GM06990 (cell line): Measurements from ENCODE around the gene PEX14.

Experiments used
- DNase-seq: peaks from one replicate; pipeline ENCODE4 v3.0.0-alpha.2; 2011; ENCODE audit not compliant: insufficient read length; ENCODE audit errors: extremely low read depth
- H3K27me3 ChIP-seq: replicated peaks from 2 replicates; pipeline ENCODE4 v1.6.0; 2011; ENCODE audit warnings: low read length; ENCODE audit not compliant: control insufficient read depth, insufficient read depth
- H3K36me3 ChIP-seq: 2 replicates; pipeline ENCODE4 v1.5.1; 2011; ENCODE audit warnings: low read length; ENCODE audit not compliant: control insufficient read depth, insufficient read depth
- H3K4me3 ChIP-seq: replicated peaks from 2 replicates; pipeline ENCODE4 v1.5.1; 2011; ENCODE audit warnings: low read depth, mild to moderate bottlenecking, control low read depth, low read length
- CTCF ChIP-seq: IDR thresholded peaks from 2 replicates; pipeline ENCODE4 v1.5.1; 2011; ENCODE audit warnings: low read length, control low read depth, mild to moderate bottlenecking, inconsistent platforms; ENCODE audit not compliant: insufficient read depth, poor library complexity, severe bottlenecking

Gene PEX14

GRCh38 chr1:10639011-10639774, 164.4 kb downstream of the PEX14 start:
- DNase-seq, result no peak
- no peak for TF ChIP-seq CTCF
- Histone ChIP-seq H3K27me3 (no peaks in the 10 kb centered on the region), H3K4me3 (no peak overlapping the region), H3K36me3 (peaks cover 2% of the 10 kb centered on the region)

- DNase-seq, result no peak
- H3K36me3 ChIP-seq, result peaks cover 2% of the 10 kb centered on the region
- no peaks in the 10 kb centered on the region for H3K27me3 ChIP-seq
- H3K4me3 ChIP-seq, result no peak overlapping the region
- no peak for TF ChIP-seq CTCF
Measured at GRCh38 chr1:10639775-10640578, 165.2 kb downstream of the PEX14 start.

GRCh38 chr1:10640843-10641553, 166.2 kb downstream of the PEX14 start:
- DNase-seq, result no peak
- no peak for TF ChIP-seq CTCF
- Histone ChIP-seq H3K27me3 (no peaks in the 10 kb centered on the region), H3K4me3 (no peak overlapping the region), H3K36me3 (peaks cover 2% of the 10 kb centered on the region)

GRCh38 chr1:10641976-10642375, 167.2 kb downstream of the PEX14 start:
- Histone ChIP-seq H3K27me3 (no peaks in the 10 kb centered on the region), H3K4me3 (no peak overlapping the region), H3K36me3 (peaks cover 2% of the 10 kb centered on the region)
- no peak for DNase-seq
- TF ChIP-seq CTCF, result no peak

GRCh38 chr1:10642403-10643080, 167.8 kb downstream of the PEX14 start:
- no peak for TF ChIP-seq CTCF
- no peak overlapping the region for H3K4me3 ChIP-seq
- peaks cover 2% of the 10 kb centered on the region for H3K36me3 ChIP-seq
- no peaks in the 10 kb centered on the region for H3K27me3 ChIP-seq
- DNase-seq, result no peak
